ENCODE measurements around the gene ADM. TPM values are rescaled to one million over a fixed set of nuclear protein-coding genes. Genes with fewer than 3 reads are reported as not detected.

The ADM gene
- total and polyA plus RNA-seq, 8 donors = 7.3 to 51.4 (median 12.0) TPM

DNA sequence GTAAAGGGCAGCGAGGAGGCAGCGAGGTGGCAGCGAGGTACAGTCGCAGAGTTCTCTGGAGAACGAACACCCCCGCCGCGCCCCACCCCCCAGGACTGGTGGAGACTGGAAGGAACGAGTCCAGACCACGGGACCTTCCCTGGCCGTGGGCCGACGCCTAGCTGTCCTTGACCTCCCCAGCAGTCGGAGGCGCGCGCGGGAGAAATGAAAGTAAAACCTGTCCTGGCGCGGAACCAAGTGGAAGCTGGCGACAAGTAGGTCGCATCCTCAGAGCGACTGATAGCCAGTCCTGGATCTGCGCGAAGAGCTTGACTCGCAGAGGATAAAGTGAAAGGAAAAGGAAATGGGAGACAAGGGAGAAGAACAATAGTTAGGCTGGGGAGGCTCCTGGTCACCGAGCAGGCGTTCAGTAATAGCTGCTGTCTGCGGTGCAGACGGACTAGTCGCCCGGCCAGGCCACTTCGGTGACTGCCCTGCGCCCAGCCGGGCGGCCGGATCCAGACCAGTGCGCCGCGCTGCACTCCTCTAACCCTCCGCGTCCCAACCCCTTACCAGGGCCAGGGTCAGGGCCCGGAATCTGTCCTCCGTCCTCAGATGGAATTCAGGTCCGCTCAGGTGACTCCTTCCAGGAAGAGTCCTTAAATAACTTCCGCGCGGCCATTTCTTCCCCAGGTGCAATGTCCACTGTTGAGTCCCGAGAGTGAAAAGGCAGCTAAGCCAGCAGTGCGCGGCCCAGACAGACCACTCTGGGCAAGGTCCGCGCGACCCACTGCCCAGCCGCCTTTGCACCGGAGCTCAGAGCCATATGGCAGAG is 1.9 kb upstream of the ADM start:
- no peaks in the 10 kb centered on the region for H3K9me3 ChIP-seq
- DNase-seq = peak; percentile 75 to 97 (median 86)
- peaks cover 0 to 14% of the 10 kb centered on the region in 2 donors for H3K36me3 ChIP-seq
- peaks cover 31 to 76% of the 10 kb centered on the region in 2 donors for H3K4me1 ChIP-seq
- H3K27me3 ChIP-seq = peaks cover 0 to 38% of the 10 kb centered on the region in 2 donors
- peak overlapping the region; percentile 59 to 60 for H3K4me3 ChIP-seq
- TF ChIP-seq, protein P1, sequence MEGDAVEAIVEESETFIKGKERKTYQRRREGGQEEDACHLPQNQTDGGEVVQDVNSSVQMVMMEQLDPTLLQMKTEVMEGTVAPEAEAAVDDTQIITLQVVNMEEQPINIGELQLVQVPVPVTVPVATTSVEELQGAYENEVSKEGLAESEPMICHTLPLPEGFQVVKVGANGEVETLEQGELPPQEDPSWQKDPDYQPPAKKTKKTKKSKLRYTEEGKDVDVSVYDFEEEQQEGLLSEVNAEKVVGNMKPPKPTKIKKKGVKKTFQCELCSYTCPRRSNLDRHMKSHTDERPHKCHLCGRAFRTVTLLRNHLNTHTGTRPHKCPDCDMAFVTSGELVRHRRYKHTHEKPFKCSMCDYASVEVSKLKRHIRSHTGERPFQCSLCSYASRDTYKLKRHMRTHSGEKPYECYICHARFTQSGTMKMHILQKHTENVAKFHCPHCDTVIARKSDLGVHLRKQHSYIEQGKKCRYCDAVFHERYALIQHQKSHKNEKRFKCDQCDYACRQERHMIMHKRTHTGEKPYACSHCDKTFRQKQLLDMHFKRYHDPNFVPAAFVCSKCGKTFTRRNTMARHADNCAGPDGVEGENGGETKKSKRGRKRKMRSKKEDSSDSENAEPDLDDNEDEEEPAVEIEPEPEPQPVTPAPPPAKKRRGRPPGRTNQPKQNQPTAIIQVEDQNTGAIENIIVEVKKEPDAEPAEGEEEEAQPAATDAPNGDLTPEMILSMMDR (IDR thresholded peaks at IDR 0.05) = no peak
- peak overlapping the region; percentile 77 to 94 for H3K27ac ChIP-seq
- intact Hi-C loops (cut with DNase I) = loop anchor here (10.0 kb wide), 2 partner anchors 98 to 548 kb away; no protein-coding TSS in a partner anchor
- peak; percentile 48 for ATAC-seq

DNA sequence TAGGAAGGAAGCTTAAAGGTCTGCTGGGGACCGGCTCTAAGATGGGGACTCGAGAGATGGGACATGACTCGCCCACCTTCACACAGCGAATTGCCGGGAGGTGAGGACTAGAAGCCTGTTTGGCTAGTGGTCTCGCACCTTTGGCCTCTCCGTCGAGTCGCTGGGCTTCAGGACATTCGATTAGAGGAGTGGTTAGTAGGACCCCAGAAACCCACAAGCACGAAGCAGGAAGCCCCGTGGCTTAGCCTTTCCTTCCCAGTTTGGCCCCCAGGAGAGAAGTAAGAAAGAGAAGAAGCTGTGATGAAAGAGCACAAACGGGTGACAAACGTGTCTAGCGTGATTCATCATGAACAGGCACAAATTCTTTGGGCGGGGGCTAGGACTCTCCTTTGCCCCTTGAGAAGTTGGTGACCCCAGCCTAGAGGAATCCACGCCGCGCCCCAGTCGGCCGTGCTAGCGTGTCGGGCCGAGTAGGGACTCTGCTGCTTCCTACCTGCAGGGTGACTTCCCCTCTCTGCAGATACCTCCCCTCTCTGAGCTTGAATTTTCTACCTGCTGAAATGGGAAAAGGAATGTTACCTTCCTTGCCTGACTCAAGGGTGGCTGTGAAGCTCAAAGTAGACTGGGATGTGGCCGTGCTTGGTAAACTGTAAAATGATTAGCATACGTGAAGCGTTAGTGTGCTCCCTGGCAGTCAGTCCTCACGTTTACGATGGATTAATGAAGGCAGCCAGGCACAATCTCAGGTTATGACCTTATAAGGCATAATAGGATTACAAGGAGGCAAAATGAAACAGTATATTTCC is 1.1 kb upstream of the ADM start:
- H3K4me3 ChIP-seq = peak overlapping the region; percentile 59 to 60
- H3K36me3 ChIP-seq = peaks cover 0 to 14% of the 10 kb centered on the region in 2 donors
- intact Hi-C loops (cut with DNase I) = loop anchor here (10.0 kb wide), 2 partner anchors 99 to 549 kb away; no protein-coding TSS in a partner anchor
- peaks cover 0 to 38% of the 10 kb centered on the region in 2 donors for H3K27me3 ChIP-seq
- DNase-seq (peak in 2 of 4 donors; percentile 56 to 86), ATAC-seq (no peak)
- peaks cover 27 to 78% of the 10 kb centered on the region in 2 donors for H3K4me1 ChIP-seq
- TF ChIP-seq, protein P1 (IDR thresholded peaks at IDR 0.05) = no peak
- H3K27ac ChIP-seq = peak overlapping the region; percentile 77 to 94
- H3K9me3 ChIP-seq = no peaks in the 10 kb centered on the region

DNA sequence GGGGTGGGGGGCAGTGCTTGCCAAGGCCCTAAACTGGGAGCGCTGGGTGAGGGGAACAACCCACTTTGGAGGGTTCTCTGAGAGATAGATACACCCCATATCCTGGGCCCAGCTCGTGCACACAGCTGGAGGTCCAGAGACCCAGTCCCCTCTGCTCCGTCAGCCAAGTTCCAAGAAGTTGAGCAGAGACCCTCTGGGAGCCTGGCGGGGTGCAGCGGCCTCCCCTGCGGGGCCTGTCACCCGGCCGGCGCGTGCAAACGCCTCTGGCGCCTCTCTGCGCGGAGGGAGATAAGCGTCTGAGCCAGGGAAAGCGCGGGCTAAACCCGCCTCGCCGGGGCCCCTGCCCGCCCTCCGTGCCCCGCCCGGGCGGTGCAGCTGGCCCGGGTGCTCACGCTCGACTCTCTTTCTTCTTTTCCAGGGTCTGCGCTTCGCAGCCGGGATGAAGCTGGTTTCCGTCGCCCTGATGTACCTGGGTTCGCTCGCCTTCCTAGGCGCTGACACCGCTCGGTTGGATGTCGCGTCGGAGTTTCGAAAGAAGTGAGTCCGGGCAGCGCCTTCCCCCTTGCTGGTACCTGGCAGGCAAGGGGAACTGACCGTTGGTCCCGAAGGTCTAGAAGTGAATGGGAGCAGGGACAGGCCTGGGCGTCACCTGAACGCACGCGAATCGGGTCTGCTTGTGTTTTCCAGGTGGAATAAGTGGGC is 540 bp downstream of the ADM start:
- no peaks in the 10 kb centered on the region for H3K9me3 ChIP-seq
- peak overlapping the region; percentile 37 to 60 for H3K4me3 ChIP-seq
- H3K36me3 ChIP-seq = peaks cover 0 to 14% of the 10 kb centered on the region in 2 donors
- peak overlapping the region; percentile 35 to 94 for H3K27ac ChIP-seq
- DNase-seq (peak in 2 of 4 donors; percentile 55 to 88), ATAC-seq (peak; percentile 2)
- intact Hi-C loops (cut with DNase I) = loop anchor here (5.0 to 10.0 kb wide), 3 partner anchors 98 to 551 kb away; no protein-coding TSS in a partner anchor
- TF ChIP-seq, protein P1 (IDR thresholded peaks at IDR 0.05) = no peak
- H3K27me3 ChIP-seq = peaks cover 0 to 38% of the 10 kb centered on the region in 2 donors
- H3K4me1 ChIP-seq = peaks cover 27 to 83% of the 10 kb centered on the region in 2 donors

DNA sequence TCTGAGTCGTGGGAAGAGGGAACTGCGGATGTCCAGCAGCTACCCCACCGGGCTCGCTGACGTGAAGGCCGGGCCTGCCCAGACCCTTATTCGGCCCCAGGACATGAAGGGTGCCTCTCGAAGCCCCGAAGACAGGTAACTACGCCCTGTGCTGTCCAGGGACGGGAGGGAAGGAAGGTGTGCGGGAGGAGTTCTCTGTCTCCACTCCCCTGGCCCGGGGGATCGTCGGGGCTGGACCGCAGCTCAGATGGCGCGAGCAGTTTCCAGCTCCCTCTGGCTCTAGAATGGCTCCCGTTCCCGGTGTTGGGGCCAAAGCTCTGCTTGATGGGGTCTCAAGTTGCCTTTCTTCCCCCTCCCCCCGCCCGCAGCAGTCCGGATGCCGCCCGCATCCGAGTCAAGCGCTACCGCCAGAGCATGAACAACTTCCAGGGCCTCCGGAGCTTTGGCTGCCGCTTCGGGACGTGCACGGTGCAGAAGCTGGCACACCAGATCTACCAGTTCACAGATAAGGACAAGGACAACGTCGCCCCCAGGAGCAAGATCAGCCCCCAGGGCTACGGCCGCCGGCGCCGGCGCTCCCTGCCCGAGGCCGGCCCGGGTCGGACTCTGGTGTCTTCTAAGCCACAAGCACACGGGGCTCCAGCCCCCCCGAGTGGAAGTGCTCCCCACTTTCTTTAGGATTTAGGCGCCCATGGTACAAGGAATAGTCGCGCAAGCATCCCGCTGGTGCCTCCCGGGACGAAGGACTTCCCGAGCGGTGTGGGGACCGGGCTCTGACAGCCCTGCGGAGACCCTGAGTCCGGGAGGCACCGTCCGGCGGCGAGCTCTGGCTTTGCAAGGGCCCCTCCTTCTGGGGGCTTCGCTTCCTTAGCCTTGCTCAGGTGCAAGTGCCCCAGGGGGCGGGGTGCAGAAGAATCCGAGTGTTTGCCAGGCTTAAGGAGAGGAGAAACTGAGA is 1.4 kb downstream of the ADM start:
- ATAC-seq (no peak), DNase-seq (peak in 1 of 4 donors; percentile 82)
- Histone ChIP-seq H3K27ac (peak overlapping the region; percentile 35 to 94), H3K27me3 (peaks cover 0 to 38% of the 10 kb centered on the region in 2 donors), H3K4me3 (peak overlapping the region; percentile 37 to 60), H3K9me3 (no peaks in the 10 kb centered on the region), H3K36me3 (peaks cover 0 to 14% of the 10 kb centered on the region in 2 donors), H3K4me1 (peaks cover 27 to 78% of the 10 kb centered on the region in 2 donors)
- intact Hi-C loops (cut with DNase I) = loop anchor here (5.0 to 10.0 kb wide), 3 partner anchors 99 to 551 kb away; no protein-coding TSS in a partner anchor
- TF ChIP-seq, protein P1 (IDR thresholded peaks at IDR 0.05) = no peak

Data from left lung (tissue), 10 donors.